ENCODE results near the gene EHMT1. TPM values are rescaled to one million over a fixed set of nuclear protein-coding genes. Genes with fewer than 3 reads are reported as not detected.

EHMT1 gene
- total RNA-seq, 1 experiment from 2014 or later, result 63.9 TPM

- CTCF ChIA-PET, result no interaction called here
- DNase-seq (ENCODE audit: low read depth, low spot score) (no peak), ATAC-seq (no peak)
- no peaks in the 10 kb centered on the region for H3K9me3 ChIP-seq (ENCODE audit: control insufficient read depth, insufficient read depth, low read depth, low read length)
- no TSS peak for BruUV-seq (replicated peaks)
- no peaks in the 10 kb centered on the region for H3K27me3 ChIP-seq (ENCODE audit: control insufficient read depth, insufficient read depth, low read length)
- no peak for TF ChIP-seq POLR2AphosphoS5 (IDR thresholded peaks at IDR 0.05; ENCODE audit: low read depth, low read length)
- TF ChIP-seq TCF7L2 (IDR thresholded peaks at IDR 0.05; ENCODE audit: low read depth, low read length), result no peak
- no peak for TF ChIP-seq REST (IDR thresholded peaks at IDR 0.05; ENCODE audit: insufficient read depth in 1 of 2, low read depth in 2 of 2, low read length in 1 of 2)
- TF ChIP-seq CTCF (IDR thresholded peaks at IDR 0.05), result no peak
- no peak for TF ChIP-seq SIN3A (IDR thresholded peaks at IDR 0.05; ENCODE audit: borderline replicate concordance, insufficient read depth, low read depth, low read length)
- H3K27ac ChIP-seq (ENCODE audit: low read length), result no peak overlapping the region
- in situ Hi-C loops (cut with HindIII; ENCODE audit: low pct_unique_long_range_greater_than_20kb, low sequenced_read_pairs), result no loop called here
- intact Hi-C loops (cut with micrococcal nuclease; ENCODE audit: unreplicated experiment), result no loop called here
- no peak overlapping the region for H3K4me3 ChIP-seq (ENCODE audit: low read depth in 2 of 2, low read length in 2 of 2)
- peaks cover 2% of the 10 kb centered on the region; the same call in 1 of the 2 replicates for H3K36me3 ChIP-seq (ENCODE audit: control insufficient read depth, insufficient read depth, low read length)
- POLR2A ChIA-PET, result no interaction called here
- H3K4me1 ChIP-seq (ENCODE audit: control insufficient read depth, insufficient read depth, low read length), result no peaks in the 10 kb centered on the region
Observed at GRCh38 chr9:137743695-137744094, 124.9 kb downstream of the EHMT1 start.

- no TSS peak for BruUV-seq (replicated peaks)
- DNase-seq (ENCODE audit: low read depth, low spot score) (no peak), ATAC-seq (no peak)
- Histone ChIP-seq H3K36me3 (ENCODE audit: control insufficient read depth, insufficient read depth, low read length) (peaks cover 2% of the 10 kb centered on the region; the same call in 1 of the 2 replicates), H3K4me3 (ENCODE audit: low read depth in 2 of 2, low read length in 2 of 2) (no peak overlapping the region), H3K27ac (ENCODE audit: low read length) (no peak overlapping the region), H3K9me3 (ENCODE audit: control insufficient read depth, insufficient read depth, low read depth, low read length) (no peaks in the 10 kb centered on the region), H3K4me1 (ENCODE audit: control insufficient read depth, insufficient read depth, low read length) (no peaks in the 10 kb centered on the region), H3K27me3 (ENCODE audit: control insufficient read depth, insufficient read depth, low read length) (no peaks in the 10 kb centered on the region)
- TF ChIP-seq POLR2AphosphoS5 (IDR thresholded peaks at IDR 0.05; ENCODE audit: low read depth, low read length) (no peak), SIN3A (IDR thresholded peaks at IDR 0.05; ENCODE audit: borderline replicate concordance, insufficient read depth, low read depth, low read length) (no peak), TCF7L2 (IDR thresholded peaks at IDR 0.05; ENCODE audit: low read depth, low read length) (no peak), REST (IDR thresholded peaks at IDR 0.05; ENCODE audit: insufficient read depth in 1 of 2, low read depth in 2 of 2, low read length in 1 of 2) (no peak), CTCF (IDR thresholded peaks at IDR 0.05) (no peak)
- ChIA-PET CTCF (no interaction called here), POLR2A (no interaction called here)
- intact Hi-C loops (cut with micrococcal nuclease; ENCODE audit: unreplicated experiment) (no loop called here), in situ Hi-C loops (cut with HindIII; ENCODE audit: low pct_unique_long_range_greater_than_20kb, low sequenced_read_pairs) (no loop called here)
Observed at GRCh38 chr9:137744632-137745183, 125.9 kb downstream of the EHMT1 start.

All from Panc1 (cell line).